H4 (cell line): ENCODE measurements around the gene GAB1. TPM values are rescaled to one million over a fixed set of nuclear protein-coding genes. Genes with fewer than 3 reads are reported as not detected.
A peak's percentile ranks its signal among the peaks of the same experiment; 100 is the strongest.

Source experiments
- DNase-seq: peaks from one replicate; pipeline ENCODE4 v3.0.0-alpha.2; 2015; ENCODE audit warnings: low spot score
- total RNA-seq: library from RNA; depleted of rRNA; stranded (reverse); fragments of >200 nt; shearing (Covaris generic); gene quantifications from 2 replicates; pipeline ENCODE4 v1.2.3, GENCODE V29; 2014; rRNA removed

The GAB1 gene
- total RNA-seq: 9.0 and 16.8 TPM in 2 replicates

DNA sequence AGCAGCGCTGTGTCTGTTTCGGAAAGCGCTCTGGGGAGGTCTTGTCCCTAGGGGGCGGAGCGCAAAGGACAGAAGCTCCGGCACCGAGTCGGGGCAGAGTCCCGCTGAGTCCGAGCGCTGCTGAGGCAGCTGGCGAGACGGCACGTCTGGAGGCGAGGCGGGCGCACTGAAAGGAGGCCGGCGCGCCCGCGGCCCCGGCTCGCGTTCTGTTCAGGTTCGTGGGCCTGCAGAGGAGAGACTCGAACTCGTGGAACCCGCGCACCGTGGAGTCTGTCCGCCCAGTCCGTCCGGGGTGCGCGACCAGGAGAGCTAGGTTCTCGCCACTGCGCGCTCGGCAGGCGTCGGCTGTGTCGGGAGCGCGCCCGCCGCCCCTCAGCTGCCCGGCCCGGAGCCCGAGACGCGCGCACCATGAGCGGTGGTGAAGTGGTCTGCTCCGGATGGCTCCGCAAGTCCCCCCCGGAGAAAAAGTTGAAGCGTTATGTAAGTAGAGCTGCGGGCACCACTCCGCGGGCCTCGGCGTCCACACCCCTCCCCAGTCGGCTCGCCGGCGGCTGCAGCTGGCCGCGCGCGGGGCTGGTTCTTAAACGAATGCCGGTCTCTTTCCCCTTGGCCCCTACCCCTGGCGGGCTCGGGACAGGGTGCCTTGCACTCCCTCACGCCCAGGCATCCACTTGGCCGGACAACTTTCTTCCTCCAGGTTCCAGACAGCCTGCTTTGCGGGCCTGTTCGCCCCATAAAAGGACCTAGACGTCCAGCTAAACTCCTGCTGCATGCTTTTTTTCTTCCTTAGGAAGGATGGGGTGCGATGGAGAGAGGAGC lies at the start of gene GAB1:
TSS of gene GAB1 (plus strand) at position 96 of the 819 bp plus-strand sequence. CDS start at position 409, 313 bp downstream.
- peak; percentile 77 for DNase-seq

DNA sequence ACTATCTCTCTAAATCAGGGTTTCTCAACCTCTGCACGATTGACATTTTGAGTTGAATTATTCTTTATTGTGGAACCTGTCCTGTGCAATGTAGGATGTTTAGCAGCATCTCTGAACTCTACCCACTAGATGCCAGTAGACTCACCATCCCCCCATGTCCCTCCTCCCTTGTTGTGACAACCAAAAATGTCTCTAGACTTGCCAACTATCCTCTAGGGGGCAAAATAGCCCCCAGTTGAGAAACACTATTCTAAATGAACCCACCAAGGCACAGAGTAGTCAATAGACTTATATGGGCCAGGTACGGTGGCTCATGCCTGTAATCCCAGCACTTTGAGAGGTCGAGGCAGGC lies 49.1 kb upstream of the GAB1 start:
- DNase-seq: no peak

DNA sequence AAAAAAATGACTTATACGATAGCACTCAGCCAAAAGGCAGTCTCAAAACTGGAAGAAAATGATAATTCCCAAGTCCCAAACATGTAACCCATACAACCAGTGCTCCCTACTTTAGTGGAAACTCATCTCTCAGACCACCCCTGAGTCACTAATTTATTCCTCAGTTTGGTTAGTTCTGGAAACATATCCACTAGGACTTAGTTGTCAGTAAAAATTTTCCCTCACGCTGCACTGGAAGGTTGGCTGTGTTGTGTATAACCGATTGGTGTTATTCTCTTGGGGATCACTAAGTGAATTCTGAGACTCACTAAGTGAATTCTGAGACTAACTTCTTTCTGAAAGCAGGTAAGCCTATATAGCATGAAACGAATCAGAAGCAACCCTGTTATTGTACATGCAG lies 48.5 kb upstream of the GAB1 start:
- no peak for DNase-seq

DNA sequence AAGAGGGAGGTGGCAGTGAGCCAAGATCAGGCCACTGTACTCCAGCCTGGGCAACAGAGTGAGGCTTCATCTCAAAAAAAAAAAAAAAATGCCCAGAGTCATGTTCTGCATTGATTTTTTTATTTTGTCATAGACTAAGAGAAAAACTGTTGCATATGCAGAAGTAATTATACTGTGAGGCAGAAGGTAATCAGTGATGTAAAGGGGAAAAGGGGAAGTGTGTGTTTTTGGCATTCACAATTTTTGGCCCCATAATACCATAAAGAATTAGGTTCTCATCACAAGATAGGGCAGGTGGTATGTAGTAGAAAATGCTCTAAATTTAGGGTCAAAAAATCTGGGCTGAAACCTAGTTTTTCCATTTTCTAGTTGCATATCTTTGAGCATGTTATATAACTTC lies 47.3 kb upstream of the GAB1 start:
- DNase-seq: no peak

DNA sequence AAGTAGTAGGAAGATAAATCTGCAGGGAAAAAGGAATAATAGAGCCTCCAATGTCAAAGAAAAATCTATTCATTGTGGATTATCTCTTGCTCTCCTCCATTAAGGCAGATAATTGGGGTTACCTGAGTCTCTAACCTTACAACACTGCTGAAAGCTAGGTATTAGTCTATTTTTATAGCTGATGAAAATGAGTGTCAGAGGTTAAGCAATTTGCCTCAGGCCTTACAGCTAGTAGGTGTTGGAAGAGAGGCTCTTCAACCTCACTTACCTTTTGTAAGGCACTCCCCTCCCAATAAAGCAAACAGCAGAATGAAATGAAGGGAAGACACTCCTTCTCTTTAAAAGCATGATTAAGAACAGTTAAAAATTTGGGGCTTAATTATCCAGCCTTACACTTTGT lies 45.4 kb upstream of the GAB1 start:
- no peak for DNase-seq

DNA sequence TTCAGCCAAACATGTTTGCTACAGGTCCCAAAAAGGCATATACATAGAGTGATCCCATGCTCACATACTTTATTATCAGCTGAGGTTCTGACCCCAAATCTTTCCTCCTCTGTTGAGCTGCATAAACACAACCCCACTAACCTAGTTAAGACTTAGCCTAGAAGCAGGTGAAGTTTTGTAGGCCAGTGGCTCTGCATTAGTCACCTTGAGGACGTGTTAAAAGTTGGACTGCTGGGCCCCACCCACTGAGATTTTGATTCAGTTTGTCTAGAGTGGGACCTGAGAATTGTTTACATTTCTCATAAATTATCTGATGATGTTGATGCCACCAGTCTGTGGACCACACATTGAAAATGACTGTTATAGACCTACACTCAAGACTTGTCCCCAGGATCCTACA lies 43.8 kb upstream of the GAB1 start:
- DNase-seq: no peak

DNA sequence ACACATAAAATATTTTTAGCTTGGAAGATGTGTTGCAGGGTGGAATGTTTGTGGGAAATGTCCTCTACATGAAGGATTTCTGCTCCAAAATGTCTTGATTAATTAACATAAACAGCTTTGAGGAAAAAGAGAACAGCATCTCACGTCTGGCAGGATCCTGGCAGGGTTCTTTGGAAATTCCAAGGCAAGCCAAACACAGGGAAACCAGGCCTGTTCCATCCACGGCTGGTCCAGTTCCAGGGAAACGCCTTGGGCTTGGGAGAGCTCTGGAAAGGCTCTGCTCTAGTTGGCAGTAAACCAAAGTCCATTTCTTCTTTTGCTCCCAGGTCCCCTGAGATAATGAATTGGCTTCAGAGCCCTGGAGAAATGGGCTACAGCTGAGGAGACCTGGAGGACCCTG lies 42.4 kb upstream of the GAB1 start:
- no peak for DNase-seq

DNA sequence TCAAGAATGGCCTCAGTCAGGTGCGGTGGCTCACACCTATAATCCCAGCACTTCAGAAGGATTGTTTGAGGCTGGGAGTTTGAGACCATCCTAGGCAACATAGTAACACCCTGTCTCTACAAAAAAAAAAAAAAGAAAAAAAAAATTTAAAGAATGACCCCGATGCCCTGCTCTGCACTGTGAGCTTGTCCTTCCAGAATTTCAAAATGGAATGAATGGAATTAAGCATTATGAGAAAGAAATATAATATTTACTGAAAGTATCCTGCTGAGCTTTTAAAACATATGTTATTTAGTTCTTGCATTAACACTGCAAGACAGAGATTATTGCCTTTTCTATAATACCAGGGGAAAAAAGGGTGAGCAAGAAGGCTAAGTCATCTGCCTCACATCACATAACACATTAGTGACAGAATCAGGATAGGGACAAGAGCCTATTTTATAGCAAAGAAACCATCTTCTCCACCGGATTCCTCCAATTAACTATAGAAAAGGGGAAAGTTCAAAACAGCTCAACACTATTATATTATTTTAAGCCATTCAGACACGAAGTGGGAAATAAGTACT lies 41.9 kb upstream of the GAB1 start:
- DNase-seq: no peak

DNA sequence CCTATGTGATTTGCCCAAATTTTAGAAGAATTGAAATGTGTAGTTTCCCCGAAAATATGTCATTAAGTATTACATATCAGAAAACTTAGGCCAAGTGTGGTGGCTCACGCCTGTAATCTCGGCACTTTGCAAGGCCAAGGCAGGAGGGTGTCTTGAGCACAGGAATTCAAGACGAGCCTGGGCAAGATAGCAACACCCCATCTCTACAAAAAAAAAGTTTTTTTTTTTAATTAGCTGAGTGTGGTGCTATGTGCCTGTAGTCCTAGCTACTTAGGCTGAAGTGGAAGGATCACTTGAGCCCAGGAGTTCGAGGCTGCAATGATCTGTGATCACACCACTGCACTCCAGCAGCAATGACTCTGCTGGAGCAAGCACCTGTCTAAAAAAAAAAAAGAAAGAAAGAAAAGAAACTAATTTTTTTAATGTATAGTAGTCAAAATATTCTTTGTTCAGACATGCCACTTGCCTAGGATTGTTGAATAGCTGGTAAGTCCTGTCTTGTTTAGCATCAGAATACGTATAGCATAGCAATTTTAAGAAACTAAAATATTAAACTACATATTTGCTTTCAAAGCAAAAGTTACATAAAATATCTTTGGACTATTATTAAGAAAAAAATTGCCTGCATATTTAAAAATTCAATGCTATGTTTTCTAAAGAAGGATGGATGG lies 40.1 kb upstream of the GAB1 start:
- DNase-seq: no peak

DNA sequence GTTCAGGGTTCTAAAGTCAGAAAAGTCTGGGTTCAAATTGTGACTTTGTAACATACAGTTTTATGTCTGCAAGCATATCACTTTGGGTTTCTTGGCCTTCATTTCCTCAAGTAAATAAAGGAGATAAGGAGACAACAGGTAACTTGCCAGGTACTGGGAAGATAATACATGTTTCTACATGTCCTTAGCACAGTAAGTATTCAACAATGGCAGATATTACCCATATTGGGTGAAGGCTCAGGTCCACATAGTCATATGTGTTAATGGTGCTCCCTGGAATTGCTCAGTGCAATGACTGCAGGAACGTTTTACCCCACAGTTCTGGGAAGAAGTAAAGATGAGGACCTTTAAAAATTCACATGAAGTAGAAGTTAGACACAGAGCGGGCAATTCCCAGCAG lies 35.8 kb upstream of the GAB1 start:
- DNase-seq: no peak

DNA sequence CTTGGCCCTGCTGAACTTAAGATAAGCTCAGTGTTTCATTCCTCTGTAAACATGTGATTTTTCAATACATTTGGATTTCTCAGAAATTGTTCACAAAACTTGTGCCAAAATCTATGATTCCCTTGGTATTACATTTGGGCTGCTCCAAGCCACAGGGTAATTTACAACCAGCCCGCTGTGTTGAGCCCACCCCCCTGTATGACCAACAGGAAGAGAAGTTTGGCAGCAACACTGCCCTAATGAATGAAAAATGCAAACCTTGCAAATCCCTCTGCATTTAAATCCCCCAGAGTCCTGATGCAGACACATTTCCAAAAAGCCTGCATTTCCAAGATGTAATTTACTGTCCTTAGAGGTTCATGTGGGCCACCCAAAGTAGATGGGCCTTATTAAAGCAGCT lies 34.1 kb upstream of the GAB1 start:
- no peak for DNase-seq

DNA sequence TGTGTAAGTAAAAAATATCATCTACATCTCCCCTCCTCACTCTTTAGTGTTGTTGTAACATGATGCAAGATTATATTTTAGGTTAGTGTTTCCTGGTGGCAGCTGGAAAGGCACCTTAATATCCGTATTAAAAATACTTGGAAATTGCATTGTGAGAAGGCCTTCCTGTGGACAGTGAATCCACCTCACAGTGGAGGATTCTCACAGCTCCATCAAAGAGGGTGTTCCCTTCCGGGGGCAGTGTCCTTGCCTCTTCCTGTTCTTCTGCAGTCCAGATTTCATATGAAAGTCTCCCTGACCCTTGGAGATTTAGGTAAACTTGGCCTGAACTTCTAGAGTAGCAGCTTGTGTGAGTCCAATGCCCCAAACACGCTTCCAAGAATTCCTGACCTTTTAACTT lies 29.9 kb upstream of the GAB1 start:
- no peak for DNase-seq

DNA sequence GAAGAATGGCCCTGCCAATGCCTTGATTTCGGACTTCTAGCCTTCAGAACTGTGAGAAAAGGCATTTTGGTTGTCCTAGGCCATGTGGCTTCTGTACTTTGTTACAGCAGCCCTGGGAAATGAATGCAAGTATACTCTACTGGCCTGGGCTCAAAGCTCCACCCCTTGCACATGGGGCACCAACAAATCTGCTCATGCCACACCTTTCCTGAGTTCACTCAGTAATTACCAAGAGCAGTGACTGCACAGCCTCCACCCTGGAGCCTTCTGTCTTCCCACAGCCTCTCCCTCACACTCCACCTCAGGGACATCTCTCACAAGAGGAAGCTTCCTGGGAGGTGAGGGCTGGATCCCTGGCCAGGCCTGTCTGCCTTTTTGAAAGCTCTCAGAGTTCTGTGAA lies 29.1 kb upstream of the GAB1 start:
- DNase-seq: no peak

DNA sequence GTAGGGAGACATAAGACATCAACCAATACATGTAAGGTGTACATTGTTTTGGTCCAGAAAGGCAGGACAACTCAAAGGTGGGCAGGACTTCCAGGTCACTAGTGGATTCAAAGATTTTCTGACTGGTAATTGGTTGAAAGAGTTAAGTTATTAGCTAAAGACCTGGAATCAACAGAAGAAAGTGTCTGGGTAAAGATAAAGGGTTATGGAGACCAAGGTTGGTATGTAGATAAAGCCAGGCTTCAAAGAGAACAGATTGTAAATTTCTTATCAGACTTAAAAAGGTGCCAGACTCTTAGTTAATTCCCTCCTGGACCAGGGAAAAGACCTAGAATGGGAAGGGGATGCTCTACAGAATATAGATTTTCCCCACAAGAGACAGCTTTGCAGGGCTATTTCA lies 28.3 kb upstream of the GAB1 start:
- no peak for DNase-seq

DNA sequence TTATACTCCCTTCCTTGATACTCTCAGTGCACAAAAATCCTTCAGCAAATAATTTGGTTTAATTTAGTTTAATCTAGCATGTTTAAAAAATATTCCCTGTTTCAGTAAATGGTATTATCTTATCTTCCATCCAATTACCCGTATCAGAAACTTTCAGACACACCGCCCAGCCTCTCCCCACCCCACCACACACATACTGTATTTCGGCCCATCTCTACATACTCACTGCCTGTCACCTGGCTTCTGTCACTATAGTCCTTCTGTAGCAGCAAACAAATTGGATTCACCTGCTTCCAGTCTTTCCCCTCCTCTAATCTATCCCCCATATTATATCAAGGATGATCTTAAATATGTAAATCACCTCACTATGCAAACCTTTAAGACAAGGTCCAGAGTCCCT lies 24.8 kb upstream of the GAB1 start:
- DNase-seq: no peak

DNA sequence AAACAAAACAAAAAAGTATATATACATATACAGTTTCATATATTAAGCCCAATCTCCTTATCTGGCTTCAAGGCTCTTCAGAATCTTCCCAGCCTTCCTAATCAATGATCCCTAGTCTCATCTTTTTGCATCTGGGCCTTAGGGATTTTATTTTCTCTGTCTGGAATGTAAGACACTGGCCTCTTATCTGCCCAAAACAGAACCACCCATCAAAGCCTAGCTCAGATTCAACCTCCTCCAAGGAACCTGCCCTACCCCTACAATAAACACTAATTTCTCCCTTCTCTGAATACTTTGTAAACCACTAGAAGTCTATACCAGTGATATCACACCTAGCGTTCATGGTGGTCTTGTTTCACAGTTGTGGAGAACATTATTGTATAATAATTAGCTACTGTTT lies 23.2 kb upstream of the GAB1 start:
- DNase-seq: no peak

DNA sequence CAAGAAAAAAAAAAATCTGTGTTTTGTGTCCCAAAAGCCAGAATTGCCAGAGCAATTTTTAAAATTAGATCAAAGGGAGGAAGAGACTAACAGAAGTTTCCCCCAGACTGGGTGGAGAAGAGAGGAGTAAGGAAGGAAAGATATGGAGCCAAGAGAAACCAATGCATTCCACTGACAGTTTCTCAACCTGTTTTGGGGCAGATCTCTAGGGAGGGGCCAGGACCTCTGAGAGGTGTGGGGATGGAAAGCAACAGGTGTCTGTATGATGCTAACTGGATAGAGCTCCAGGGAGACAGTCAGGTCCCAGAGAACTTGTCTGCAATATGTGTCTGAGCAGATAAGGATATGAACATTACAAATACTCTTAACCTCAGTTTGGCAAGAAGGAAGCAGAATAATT lies 22.7 kb upstream of the GAB1 start:
- no peak for DNase-seq

DNA sequence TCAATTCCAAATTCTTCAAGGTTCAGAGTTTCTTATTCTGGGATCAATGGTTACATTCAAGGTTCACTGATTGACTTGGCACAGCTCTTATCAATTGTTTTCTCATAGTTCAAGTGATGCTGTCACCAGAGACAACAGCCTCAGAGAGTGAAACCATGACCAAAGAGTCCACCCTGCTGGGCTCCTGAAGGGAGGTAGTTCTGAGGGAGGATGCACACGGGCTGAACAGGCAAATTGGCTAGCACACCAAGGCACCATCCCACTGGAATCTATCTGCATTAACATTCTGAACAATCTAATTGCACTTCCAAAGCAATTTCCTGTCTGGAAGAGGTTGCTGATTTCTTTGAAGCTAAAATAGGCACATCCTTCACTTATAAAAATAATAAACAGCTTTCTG lies 16.6 kb upstream of the GAB1 start:
- DNase-seq: no peak

DNA sequence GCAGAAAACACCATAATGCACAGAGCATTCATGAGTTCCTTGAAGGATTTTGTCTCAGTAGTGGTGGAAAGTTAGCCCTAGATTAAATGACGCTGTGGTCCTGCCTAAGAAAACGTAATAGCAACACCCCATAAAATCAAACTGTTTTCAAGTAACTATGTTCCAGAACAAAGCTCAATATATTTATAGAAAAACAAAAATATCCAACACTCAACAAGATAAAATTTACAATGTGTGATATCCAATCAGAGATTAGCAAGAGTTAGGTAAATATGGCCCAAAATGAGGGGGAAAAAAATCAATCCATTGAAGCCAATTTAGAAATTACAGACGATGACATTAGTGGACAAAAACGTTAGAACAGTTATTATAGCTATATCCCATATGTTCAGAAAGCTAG lies 9.9 kb upstream of the GAB1 start:
- no peak for DNase-seq

DNA sequence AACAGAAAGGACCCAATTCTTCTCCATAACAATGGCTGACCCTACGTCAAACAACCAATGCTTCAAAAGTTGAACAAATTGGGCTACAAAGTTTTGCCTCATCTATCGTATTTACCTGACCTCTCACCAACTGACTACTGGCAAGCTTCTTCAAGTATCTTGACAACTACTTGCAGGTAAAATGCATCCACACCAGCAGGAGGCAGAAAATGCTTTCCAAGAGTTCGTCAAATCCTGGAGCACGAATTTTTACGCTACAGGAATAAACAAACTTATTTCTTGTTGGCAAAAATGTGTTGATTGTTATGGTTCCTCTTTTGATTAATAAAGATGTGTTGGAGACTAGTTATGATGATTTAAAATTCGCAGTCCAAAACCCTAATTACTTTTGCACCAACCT lies 6.7 kb upstream of the GAB1 start:
- DNase-seq: no peak

DNA sequence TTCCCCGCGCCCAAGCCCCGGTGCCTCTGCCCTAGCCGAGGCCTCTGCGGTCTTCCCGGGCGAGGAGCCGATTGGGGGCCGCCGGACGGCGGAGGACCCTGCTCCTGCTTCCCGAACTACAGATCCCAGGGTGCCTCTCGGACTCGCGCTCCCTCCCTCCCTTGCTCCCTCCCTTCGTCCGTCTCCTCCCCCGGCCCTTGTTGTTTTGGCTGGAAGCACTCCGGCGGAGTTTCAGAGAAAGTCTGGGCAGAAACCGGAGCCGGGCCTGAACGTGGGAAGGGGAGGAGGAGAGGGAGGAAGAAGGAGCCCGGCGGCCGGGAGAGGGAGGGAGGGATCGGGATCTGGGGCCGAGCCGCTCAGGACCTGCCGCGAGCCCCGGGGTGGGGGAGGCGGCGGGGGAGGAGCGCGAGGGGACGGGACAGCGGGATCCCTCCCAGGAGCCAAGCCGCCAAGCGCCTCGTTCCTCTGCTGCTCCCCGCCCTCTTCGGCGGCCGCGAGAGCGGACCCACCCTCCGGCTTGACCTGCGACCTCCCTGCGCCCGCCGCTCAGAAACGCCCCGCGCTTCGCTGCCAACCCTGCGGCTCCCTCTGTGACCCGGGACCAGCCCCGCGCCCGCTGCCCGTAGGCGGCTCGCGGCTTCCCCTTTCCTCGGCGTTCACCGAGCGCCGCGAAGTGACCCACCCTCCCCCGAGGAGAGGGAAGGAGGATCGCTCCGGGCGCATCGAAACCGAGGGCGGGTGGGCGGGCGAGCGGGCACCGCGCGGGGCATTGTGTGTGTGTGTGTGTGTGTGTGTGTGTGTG lies 496 bp upstream of the GAB1 start:
- peak; percentile 76 for DNase-seq

DNA sequence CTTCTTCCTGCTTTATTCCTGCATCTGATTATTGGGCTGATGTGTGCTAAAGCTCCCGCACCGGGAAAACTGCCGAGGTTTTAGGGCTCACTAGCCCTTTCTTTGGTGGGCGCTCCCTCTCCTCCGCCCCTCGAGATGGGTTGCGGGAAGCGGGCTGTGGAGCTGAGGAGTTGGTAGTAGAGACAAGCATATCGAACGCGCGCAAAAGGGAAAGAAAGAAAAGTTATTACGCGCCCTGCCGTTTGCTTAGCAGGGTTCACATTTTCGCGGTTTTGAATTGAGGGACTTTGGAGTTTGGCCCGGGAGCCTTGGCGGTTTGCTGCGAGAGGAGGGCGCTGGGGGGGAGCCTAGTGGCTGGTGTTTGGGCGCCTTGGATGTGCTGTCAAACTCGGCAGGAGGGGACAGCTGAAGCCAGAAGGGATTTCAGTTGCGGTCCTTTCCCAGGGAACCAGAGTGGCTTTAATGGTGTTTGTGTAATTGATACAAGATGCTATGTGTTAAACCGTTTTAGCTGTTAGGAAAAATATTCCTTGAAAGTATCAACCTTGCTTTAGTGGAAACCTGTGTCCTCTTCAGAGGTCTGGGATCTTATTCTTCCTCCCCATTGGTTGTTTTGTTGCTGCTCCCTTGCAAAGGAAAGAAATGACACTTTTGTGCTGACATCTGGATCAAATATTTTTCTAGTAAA lies 1.1 kb downstream of the GAB1 start:
- peak; percentile 30 for DNase-seq
